HG03521 (cell line): ENCODE results near the gene NEUROD6.

Experiments used
- ATAC-seq: cut with Tn5 transposase; IDR thresholded peaks from one replicate; pipeline ENCODE4 v1.9.1; 2021; ENCODE audit warnings: mild to moderate bottlenecking, moderate library complexity; ENCODE audit not compliant: unreplicated experiment

The NEUROD6 gene

DNA sequence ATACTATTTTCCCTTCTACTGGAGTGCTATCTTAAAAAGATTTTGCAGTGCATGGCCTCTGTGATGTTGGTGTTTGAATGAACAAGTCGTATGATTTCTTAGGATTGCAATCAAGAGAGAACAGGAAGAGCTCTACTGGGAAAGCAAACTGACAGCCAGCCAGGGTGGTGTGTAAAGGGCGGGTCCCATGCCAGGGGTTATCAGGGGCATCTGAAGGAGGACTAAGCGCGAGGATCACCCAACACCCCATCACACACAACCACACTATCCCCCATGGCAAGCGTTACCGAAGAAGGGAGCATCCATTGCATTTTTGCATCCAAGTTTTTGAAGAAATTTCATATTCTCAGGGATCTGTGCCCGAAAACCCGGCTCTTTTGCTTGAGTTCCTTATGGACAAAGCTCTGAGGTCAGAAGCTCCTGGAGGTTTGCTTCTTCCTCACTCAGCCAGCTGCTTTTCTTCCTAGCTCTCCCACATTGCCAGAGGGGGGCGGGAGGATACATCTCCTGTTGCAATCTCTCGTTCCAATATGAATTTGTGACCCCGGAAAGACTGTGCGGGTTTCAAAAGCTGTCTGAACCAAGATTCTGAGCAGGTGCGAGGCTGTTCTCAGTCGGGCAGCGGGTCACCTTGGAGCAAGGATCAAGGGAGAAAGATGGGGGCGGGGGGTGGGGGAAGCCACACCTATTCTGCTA, 5.2 kb downstream of the NEUROD6 start:
- ATAC-seq, result no peak

DNA sequence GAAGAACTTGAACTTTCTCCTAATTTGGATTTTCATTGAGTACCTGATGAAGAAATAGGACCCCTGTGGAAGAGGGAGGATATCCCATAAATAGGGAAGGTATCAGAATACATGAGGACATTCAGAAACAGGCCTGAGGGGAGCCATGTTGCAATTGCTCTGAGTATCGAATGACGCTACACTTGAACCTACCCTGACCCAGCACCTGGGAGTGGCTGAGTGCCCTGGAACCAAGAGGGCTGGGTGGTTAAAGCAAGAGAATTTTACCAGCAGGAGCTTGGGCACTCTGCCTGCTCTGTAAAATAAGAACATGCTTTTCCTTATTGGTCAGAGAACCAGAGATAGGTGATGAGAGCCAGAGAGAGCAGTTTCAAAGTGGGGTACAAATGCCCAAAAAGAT, 7.2 kb downstream of the NEUROD6 start:
- no peak for ATAC-seq

DNA sequence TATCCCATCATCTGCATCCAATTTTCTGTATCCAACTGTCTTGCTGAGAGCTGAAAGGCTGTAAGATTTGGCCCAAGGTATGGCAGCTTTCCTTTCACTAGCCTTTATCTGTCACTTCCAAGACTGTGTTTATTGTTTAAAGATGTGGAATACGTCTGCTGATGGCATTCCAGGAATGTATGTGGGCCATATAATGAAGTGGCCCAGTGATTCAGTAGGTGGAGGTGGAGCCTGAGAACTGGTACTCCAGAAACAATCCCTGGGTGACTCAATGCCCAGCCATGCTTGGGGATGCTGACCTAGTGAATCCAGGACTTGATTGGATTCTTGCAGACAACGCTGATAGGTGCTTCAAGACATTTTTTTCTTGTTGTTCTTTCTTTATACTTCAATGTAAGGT, 13.5 kb downstream of the NEUROD6 start:
- no peak for ATAC-seq

DNA sequence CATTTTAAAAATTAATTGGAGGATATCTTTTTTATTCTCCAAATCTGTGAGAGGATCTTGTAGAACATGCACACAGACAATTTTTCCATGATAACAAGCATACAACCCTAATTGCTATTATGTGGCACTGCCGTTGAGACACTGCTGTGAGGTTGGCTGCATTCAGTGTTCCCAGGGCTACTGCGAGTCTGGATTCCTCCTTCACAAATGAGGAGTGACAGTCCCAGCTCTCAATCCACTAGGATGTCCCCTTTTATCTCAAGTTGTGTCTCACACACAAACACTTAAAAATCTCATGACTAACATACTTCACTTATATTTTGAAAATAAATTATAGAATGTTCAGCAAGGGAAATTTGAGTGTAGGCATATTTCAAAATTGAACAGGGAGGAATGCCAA, 14.1 kb downstream of the NEUROD6 start:
- no peak for ATAC-seq

DNA sequence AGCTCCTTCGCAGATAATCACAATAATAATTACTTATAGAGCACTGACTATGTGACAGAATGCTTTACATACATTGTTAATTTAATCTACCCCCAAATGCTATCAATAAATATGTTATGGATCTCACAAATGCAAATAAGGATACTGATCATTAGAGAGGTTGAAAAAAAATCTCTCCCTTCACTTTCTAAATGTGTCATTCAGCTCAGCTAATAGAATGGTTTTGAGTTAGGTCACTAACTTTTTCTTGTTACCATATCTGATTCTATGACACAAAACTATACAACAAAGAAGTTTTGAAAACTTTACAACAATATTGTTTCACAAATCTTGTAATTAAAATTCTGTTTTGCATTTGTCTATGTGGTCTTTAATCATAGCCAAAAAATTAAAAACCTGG, 17.4 kb downstream of the NEUROD6 start:
- ATAC-seq, result no peak

DNA sequence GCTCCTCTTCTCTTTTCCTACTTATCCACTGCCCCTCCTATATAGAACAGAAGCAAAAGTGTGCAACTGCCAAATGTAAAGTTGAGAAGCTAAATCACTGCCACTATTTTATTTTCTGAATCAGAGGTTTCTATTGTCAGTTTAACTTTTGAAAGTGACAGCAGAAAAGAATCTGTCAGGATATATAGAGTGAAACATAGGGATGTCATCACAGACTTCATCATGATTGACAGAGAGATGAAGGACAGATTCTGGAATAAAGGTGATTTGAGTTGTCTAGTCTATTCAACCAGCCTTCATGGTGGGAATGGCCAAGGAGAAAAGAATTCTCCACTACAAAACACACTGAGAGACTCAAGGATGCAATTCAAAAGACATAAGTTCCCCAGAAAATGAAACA, 19.9 kb downstream of the NEUROD6 start:
- ATAC-seq, result no peak

DNA sequence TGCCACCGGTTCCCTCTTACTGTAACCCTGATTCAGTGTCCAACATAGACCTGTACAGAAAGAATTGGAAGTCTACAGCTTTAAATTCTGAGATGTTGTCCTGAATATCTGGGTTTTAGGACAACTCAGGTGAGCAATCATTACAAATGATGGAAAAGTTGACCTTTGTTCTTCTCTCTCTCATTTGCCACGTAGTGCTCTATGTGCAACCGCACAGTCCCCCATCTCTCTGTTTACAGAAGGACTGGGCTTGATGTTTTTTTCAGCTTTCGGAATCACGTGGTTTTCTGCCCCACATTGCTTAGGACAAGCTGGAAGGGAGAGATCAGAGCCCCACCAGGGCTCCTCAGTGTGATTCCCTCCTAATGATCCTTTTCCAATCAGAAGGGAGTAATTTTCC, 22.2 kb downstream of the NEUROD6 start:
- ATAC-seq, result no peak

DNA sequence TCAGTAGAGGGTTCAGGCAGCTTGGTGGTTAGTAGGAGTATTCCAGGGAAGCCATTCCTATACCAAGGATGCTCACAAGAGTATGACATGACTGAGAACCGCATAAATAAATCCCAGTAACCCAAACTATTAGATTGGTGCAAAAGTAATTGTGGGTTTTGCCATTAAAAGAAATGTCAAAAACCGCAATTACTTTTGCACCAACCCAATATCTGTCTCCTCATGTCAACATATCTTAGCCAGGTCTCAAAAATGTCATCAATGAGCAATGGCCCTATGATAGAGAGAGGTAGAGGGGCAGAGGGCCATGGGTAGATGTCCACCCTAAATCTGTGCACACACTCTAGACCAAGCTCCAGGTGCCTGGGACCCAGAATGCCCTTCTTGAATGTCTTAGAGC, 23.6 kb downstream of the NEUROD6 start:
- ATAC-seq, result no peak

DNA sequence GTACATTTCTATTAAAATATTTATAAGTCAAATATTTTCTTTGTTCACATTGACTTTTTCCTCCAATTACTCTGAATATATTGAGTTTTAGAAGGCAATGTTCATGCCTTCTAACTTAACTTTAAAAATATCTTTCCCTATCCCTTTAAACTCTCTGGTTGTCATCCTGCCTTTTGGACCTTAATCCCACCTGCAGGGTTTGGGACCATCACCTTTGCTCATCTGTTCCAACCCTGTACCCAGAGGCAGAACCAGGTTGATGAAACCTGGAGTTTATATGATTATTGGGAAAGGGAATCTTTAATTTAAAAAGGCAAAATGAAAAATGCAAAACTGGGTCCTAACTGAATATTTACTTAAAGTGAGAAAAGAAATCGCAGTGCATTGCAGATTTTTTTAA, 24.8 kb downstream of the NEUROD6 start:
- ATAC-seq, result no peak

DNA sequence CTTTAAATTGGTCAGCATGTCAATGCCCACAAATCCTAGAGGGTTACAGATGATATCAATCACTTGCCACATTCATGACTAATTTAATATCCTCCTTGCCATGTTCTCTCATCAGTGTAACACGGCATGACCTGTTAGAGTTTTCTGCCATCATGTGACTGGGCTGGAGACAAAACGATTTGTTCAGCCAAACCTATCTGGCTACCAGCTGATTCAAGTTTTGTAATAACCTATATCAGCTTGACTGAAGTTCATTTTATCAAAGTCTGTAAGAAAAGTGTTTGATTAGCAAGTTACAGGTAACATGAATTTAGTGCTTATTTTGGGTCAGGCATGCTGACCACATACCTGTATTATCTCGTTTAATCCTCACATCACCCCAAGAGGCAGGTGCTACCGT, 25.7 kb downstream of the NEUROD6 start:
- no peak for ATAC-seq

DNA sequence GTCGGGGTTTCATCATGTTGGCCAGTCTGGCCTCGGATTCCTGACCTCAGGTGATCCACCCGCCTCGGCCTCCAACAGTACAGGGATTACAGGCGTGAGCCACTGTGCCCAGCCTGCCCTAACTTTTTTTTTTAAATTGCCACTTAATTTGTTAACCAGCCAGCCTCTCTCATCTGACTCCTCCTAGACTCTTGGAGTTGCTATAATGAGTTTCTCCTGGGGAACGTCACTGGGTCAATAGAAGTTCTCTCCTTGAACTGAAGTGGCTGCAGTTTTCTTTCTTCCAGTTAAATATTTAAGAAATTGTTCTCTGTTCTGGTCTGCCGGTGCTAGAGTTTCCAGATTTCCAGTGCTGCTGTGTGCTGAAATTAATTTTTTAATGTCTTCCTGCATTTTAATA, 27.6 kb downstream of the NEUROD6 start:
- no peak for ATAC-seq

DNA sequence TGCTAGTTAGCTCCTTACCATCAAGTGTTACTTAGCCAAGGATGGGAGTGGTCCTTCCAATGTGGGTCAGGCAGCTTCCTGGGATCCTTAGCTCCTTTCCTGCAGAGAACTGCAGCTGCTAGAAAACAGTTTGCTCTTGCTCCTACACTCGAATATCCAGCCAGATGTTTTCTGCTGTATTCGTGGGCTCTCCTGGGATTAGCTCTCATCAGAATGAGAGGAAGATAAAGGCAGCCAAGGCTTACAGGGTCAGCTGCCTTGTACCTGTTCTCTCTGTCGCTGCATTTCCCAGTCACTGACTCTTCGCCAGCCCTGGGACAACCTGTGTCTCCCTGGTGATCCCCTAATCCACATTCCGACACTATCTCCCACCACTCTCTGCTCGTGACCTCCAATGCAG, 29.0 kb downstream of the NEUROD6 start:
- no peak for ATAC-seq

DNA sequence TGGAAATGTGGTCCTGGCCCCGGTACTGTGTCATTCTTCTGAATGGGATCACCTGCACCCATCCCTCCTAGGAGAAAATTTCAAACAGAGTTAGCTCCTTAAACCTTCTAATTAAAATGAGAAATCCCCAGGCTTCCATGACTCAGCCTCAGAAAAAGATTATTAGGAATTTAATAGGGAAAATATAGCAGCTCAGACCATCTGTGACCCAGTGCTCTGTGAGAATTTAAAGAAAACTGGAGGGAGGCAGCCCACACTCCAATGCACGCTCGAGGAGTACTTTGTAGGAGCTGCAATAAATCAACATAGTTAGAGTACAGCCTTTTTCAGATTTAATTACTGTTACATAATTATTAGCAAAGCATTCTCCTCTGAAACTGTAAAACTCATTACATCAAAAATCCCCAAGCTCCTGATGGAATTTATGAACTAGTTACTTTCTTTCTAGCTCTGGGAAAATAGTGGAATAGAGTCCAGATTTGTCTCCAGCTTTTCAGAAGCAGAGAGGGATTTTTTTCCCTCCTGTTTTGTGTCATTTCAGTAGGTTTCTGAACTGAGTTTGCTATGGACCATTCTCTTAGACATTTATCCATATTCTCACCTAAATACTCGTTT, 30.1 kb downstream of the NEUROD6 start:
- no peak for ATAC-seq

DNA sequence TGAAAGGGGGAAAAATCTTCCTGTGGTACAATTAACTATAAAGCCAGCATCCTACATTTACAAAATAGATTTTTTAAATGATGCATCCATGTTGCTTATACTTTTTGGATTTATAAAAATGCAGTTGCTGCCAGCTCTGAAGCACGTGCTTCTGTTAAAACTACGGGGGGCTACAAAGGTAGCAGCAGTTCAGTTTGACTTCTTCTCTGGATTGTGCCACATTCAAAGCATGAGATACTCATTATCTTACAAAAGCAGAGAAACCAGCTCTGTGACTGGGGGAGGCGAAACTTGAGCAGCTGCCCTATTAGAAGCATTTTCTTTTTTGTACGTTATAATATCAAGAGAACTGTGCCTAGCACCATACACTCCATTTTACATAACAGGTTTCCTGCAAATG, 31.1 kb downstream of the NEUROD6 start:
- no peak for ATAC-seq

DNA sequence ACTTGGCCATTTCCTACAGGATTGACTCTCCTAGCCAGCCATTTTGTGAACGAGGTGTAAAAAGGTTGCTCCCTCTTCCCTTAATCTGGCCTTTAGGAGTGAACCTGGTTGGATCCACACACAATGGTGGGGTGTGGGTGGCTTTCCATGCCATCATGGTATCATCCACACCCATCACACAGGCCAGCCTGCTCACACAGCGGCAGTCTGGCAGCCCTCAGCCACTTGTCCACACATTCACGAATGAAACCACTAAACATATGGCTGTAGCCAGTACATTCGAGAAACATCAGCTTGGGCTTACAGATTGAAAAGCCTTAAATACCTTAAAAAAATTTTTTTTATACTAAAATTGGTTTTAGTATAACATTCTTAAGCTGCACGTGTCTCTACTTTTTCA, 31.9 kb downstream of the NEUROD6 start:
- ATAC-seq, result no peak

DNA sequence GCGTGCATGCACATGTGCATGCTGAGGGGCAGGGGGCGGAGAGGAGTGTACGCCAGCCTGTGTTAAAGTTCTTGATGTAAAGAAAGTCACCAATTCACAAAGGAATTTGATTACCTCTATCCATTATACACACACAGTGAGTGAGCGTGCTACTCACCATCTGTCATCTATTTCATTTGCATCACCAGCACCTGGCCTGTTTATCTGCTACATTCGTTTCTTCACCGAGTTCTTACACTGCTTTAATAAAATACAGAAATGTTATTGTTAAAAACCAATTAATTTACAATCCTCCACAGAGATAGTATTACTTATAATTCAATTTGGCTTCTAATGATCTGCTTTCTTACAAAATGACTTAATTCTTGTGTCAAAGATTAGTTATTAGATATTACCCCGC, 32.6 kb downstream of the NEUROD6 start:
- no peak for ATAC-seq

DNA sequence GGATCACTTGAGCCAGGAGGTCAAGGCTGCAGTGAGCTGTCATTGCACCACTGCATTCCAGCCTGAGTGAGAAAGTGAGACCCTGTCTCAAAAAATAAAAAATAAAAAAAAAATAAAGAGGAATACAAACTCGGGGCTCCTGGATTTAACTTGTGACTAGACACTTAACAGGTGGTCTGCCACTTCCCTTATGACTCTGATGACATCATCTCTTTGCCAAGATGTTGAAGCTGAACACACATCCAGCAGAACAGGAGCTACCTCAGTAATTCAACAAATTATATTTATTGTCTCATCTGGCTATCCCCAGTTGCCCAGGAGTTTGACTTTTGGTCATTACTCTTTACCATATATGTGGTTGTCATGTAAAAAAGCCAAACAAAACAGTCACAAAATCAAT, 35.3 kb downstream of the NEUROD6 start:
- no peak for ATAC-seq

DNA sequence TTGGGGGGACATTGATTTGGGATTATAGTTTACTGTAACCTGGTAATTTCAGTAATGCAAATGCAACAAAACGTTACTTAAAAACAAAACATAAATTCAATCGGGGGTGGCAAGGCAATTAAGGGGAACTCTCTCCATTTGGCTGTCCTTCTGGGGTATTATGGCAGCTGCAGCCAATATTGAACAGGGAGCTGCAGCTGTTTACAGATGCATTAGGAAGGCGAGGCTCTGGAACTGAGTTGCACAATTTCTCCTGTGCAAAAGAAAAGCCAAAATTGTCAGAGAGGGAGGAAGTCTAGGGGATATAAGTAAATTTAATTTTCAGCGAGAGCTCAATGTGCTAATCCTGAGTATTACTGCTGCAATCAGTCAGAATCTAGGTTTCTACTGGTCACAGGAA, 36.1 kb downstream of the NEUROD6 start:
- no peak for ATAC-seq

DNA sequence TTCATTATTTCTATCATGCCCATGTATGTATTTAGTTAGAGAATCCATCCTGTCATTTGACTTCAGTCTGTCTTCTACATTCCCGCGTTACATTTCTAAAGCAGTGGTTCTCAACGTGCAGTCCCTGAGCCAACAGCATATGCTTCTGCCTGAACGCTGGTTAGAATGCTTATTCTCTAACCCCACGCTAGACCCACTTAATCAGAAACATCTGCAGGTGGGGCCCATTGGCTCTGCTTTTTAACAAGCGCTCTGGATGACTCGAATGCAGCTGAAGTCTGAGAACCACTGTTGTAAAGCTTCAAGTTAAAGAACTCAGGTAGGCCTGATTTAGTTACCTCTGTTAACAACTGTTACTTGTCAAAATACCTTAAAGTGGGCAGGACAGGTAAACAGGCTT, 38.2 kb downstream of the NEUROD6 start:
- no peak for ATAC-seq

DNA sequence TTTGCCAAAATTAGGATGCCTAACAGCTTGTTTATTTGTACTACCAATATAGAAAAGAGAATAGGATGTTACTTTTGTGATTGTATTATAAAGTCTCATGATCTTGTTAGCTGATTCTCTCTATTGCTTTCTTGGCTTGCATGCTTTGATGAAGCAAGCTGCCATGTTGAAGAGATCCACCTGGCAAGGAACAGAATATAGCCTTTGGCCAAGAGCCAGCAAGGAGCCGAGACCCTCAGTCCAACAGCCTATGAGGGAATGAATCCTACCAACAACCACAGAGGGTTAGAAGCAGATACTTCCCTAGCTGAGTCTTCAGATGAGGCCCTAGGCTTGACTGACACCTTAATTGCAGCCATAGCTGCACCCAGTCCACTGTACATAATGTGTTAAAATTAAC, 41.2 kb downstream of the NEUROD6 start:
- ATAC-seq, result no peak

DNA sequence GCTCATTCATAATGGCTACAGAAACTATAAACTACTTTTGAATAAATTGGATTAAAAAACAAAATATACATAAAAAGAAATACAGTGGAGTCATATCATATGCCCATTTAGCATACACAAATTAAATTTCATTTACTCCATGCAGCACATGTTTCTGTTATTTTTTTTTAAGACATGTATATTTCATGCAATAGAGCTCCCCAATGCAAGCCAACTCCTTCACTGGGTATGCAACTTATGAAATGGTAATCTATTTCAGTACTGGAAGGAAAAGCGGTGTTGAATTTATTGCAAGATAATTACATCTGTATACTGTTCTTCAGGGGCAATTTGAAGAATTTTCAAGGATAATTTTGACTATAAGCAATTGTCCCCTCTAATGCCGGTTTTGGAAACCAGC, 49.9 kb downstream of the NEUROD6 start:
- no peak for ATAC-seq
